Suprapubic skin (tissue), 4 donors: ENCODE data around the gene MYO18B. TPM values are rescaled to one million over a fixed set of nuclear protein-coding genes. Genes with fewer than 3 reads are reported as not detected.

Experiments
- DNase-seq, 2 donors: peaks; one replicate each; pipeline ENCODE4 v3.0.0-alpha.2; 2019; ENCODE audit warnings: low spot score in 2 of 2
- H3K27ac ChIP-seq: fragments of 200-600 bp; sonication (generic); one replicate; pipeline ENCODE4 v1.5.1; 2019
- H3K27me3 ChIP-seq: fragments of 200-600 bp; sonication (generic); one replicate; pipeline ENCODE4 v1.5.1; 2019
- H3K36me3 ChIP-seq: fragments of 200-600 bp; sonication (generic); one replicate; pipeline ENCODE4 v1.5.1; 2019
- H3K4me1 ChIP-seq: fragments of 200-600 bp; sonication (generic); one replicate; pipeline ENCODE4 v1.5.1; 2019
- H3K4me3 ChIP-seq: fragments of 200-600 bp; sonication (generic); one replicate; pipeline ENCODE4 v1.5.1; 2019; ENCODE audit warnings: mild to moderate bottlenecking
- H3K9me3 ChIP-seq: fragments of 200-600 bp; sonication (generic); one replicate; pipeline ENCODE4 v1.5.1; 2019
- CTCF ChIP-seq, 2 donors: fragments of 200-600 bp in 1 of 2; fragments of 450-650 bp in 1 of 2; sonication (generic) in 1 of 2; IDR thresholded peaks; one replicate each; pipeline ENCODE4 v1.5.1; 2016 to 2019; ENCODE audit warnings: antibody characterized with exemption in 2 of 2, mild to moderate bottlenecking in 1 of 2, moderate library complexity in 1 of 2
- EP300 ChIP-seq: sonication (generic); formaldehyde crosslinking; IDR thresholded peaks from one replicate; pipeline ENCODE4 v1.6.1; 2017; ENCODE audit warnings: antibody characterized with exemption
- POLR2A ChIP-seq, 2 donors: fragments of 450-650 bp; IDR thresholded peaks; one replicate each; pipeline ENCODE4 v1.6.1; 2017; ENCODE audit warnings: antibody characterized with exemption in 2 of 2, mild to moderate bottlenecking in 2 of 2, moderate library complexity in 2 of 2
- POLR2AphosphoS5 ChIP-seq, 3 donors: sonication (generic); formaldehyde crosslinking; IDR thresholded peaks; one replicate each; pipeline ENCODE4 v1.6.1; 2017; ENCODE audit warnings: antibody characterized with exemption in 3 of 3
- WGBS: methylation state at CpG from one replicate; pipeline ENCODE4 v1.1.5; 2018; 5-methylcytosine and 5-hydroxymethylcytosine counted together
- total RNA-seq, 4 donors: library from RNA; depleted of rRNA; stranded (reverse); fragments of >200 nt; gene quantifications; one replicate each; pipeline ENCODE4 v1.1.0, GENCODE V29; 2016

MYO18B gene
- total RNA-seq, 4 donors from 2014 or later, result 1.2 to 3.2 (median 1.7) TPM

- H3K36me3 ChIP-seq, result peaks cover 7% of the 10 kb centered on the region
- 92% methylated on average over 5 of the region's 5 CpGs for WGBS
- H3K4me3 ChIP-seq, result no peak overlapping the region
- H3K4me1 ChIP-seq, result peaks cover 4% of the 10 kb centered on the region
- no peak overlapping the region for H3K27ac ChIP-seq
- no peak for DNase-seq
- no peaks in the 10 kb centered on the region for H3K9me3 ChIP-seq
- TF ChIP-seq POLR2AphosphoS5 (IDR thresholded peaks at IDR 0.05) (no peak), CTCF (IDR thresholded peaks at IDR 0.05) (no peak), EP300 (no peak), POLR2A (IDR thresholded peaks at IDR 0.05) (no peak)
- no peaks in the 10 kb centered on the region for H3K27me3 ChIP-seq
Measured at GRCh38 chr22:25695146-25695545, 46.8 kb upstream of the MYO18B start.

DNA sequence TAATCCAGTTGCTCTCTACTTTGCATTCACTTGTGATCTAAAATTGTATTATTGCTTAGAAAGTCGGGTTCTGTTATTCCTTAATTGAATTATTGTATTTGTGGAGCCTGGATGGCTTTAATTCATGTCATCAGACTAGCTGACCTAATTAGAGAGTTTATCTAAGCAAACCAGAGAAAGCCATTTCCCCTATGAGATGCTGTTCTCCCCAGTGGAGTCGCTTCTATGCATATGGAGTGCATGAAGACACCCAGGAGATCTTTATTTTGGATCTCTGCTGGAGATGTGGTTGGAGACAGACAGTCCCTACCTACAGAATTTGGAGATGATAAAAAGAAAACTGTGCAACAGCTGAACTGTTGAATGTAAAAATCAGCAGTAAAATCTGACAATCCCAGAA lies 45.2 kb upstream of the MYO18B start:
- Histone ChIP-seq H3K27ac (no peak overlapping the region), H3K9me3 (no peaks in the 10 kb centered on the region), H3K4me3 (no peak overlapping the region), H3K4me1 (peaks cover 9% of the 10 kb centered on the region), H3K27me3 (no peaks in the 10 kb centered on the region), H3K36me3 (no peaks in the 10 kb centered on the region)
- TF ChIP-seq CTCF (IDR thresholded peaks at IDR 0.05) (no peak), POLR2AphosphoS5 (IDR thresholded peaks at IDR 0.05) (no peak), POLR2A (IDR thresholded peaks at IDR 0.05) (no peak), EP300 (no peak)
- 51% methylated on average over 2 of the region's 2 CpGs for WGBS
- no peak for DNase-seq

DNA sequence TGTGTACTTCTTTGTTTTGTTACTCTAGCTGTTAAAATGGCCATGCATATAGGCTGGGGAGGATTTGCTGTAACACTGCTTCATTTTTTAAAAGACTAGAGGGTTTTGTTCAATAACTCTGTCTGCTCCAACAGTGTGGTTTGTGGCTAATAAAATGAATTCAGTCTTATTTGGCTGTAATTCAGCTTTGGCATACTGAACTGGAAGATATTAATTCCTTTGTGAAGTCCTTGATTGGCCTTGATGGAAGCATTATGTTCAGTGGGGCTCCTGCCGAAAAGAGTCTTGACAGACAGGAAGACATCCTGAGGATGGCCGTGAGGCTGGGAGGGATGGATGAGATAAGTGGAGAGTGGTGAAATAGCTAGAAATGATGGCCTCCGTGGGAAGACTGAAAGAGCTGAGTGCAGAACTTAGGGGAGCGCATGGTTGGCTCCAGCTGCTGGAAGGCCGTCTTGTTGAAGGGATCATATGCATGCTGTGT lies 44.8 kb upstream of the MYO18B start:
- DNase-seq, result no peak
- peaks cover 9% of the 10 kb centered on the region for H3K4me1 ChIP-seq
- 77% methylated on average over 5 of the region's 5 CpGs for WGBS
- no peaks in the 10 kb centered on the region for H3K36me3 ChIP-seq
- no peak overlapping the region for H3K27ac ChIP-seq
- H3K9me3 ChIP-seq, result no peaks in the 10 kb centered on the region
- no peak for TF ChIP-seq EP300
- no peak overlapping the region for H3K4me3 ChIP-seq
- no peaks in the 10 kb centered on the region for H3K27me3 ChIP-seq

GRCh38 chr22:25697978-25698377 lies 44.0 kb upstream of the MYO18B start:
- H3K4me1 ChIP-seq, result peaks cover 9% of the 10 kb centered on the region
- no peak overlapping the region for H3K4me3 ChIP-seq
- no peak overlapping the region for H3K27ac ChIP-seq
- H3K27me3 ChIP-seq, result no peaks in the 10 kb centered on the region
- TF ChIP-seq POLR2A (IDR thresholded peaks at IDR 0.05), result no peak
- H3K36me3 ChIP-seq, result no peaks in the 10 kb centered on the region
- WGBS, result 91% methylated on average over 2 of the region's 2 CpGs
- no peak for DNase-seq
- no peaks in the 10 kb centered on the region for H3K9me3 ChIP-seq

- H3K4me1 ChIP-seq, result peaks cover 9% of the 10 kb centered on the region
- no peaks in the 10 kb centered on the region for H3K36me3 ChIP-seq
- no peak overlapping the region for H3K27ac ChIP-seq
- WGBS, result 87% methylated on average over 7 of the region's 7 CpGs
- no peaks in the 10 kb centered on the region for H3K27me3 ChIP-seq
- DNase-seq, result no peak
- TF ChIP-seq POLR2A (IDR thresholded peaks at IDR 0.05) (no peak), CTCF (IDR thresholded peaks at IDR 0.05) (no peak), EP300 (no peak), POLR2AphosphoS5 (IDR thresholded peaks at IDR 0.05) (no peak)
- no peak overlapping the region for H3K4me3 ChIP-seq
- H3K9me3 ChIP-seq, result no peaks in the 10 kb centered on the region
Measured at GRCh38 chr22:25698461-25698860, 43.5 kb upstream of the MYO18B start.

- DNase-seq, result no peak
- Histone ChIP-seq H3K36me3 (peaks cover 2% of the 10 kb centered on the region), H3K27me3 (no peaks in the 10 kb centered on the region), H3K4me1 (peaks cover 9% of the 10 kb centered on the region), H3K9me3 (no peaks in the 10 kb centered on the region), H3K27ac (no peak overlapping the region), H3K4me3 (no peak overlapping the region)
- 89% methylated on average over 6 of the region's 6 CpGs for WGBS
- TF ChIP-seq CTCF (IDR thresholded peaks at IDR 0.05) (no peak), EP300 (no peak), POLR2A (IDR thresholded peaks at IDR 0.05) (no peak), POLR2AphosphoS5 (IDR thresholded peaks at IDR 0.05) (no peak)
Measured at GRCh38 chr22:25698978-25699377, 43.0 kb upstream of the MYO18B start.
